CD8-positive, alpha-beta memory T cell (primary cell): ENCODE results near the gene LCN15. TPM values are rescaled to one million over a fixed set of nuclear protein-coding genes. Genes with fewer than 3 reads are reported as not detected.
"Not testable (repeated sequence)": the region's sequence is repeated elsewhere in the genome, so short reads cannot be mapped to it uniquely, and the experiment has no call there.

Source experiments
- CTCF ChIA-PET: fragments of 350-600 bp; sonication (Branson Sonifier 250); formaldehyde crosslinking; loops from one replicate; lab custom pipeline; 2021; ENCODE audit warnings: antibody characterized with exemption; lab: Charles Lee
- POLR2A ChIA-PET: fragments of 350-600 bp; sonication (Branson Sonifier 250); formaldehyde crosslinking; loops from one replicate; lab custom pipeline; 2021; ENCODE audit warnings: antibody characterized with exemption; lab: Charles Lee
- DNase-seq, 5 donors: peaks; one replicate each; pipeline versions ENCODE4 v3.0.0 to v3.0.0-alpha.2; 2020 to 2022; ENCODE audit warnings: mixed read lengths in 1 of 5
- H3K27ac ChIP-seq: one replicate; pipeline ENCODE4 v1.7.0; 2013; ENCODE audit warnings: low read depth, mild to moderate bottlenecking, low read length, moderate library complexity
- H3K27me3 ChIP-seq: 2 replicates; pipeline ENCODE4 v1.7.0; 2013; ENCODE audit warnings: low read length, mild to moderate bottlenecking; ENCODE audit not compliant: insufficient read depth, poor library complexity, severe bottlenecking
- H3K36me3 ChIP-seq: 2 replicates; pipeline ENCODE4 v1.7.0; 2013; ENCODE audit warnings: mild to moderate bottlenecking, low read length, moderate library complexity; ENCODE audit not compliant: insufficient read depth
- H3K4me1 ChIP-seq: 2 replicates; pipeline ENCODE4 v1.7.0; 2013; ENCODE audit warnings: mild to moderate bottlenecking, low read length, moderate library complexity; ENCODE audit not compliant: insufficient read depth
- H3K4me3 ChIP-seq: 2 replicates; pipeline ENCODE4 v1.7.0; 2013; ENCODE audit warnings: mild to moderate bottlenecking, low read length
- H3K9me3 ChIP-seq: 2 replicates; pipeline ENCODE4 v1.7.0; 2013; ENCODE audit warnings: mild to moderate bottlenecking, low read length
- H3K27ac Mint-ChIP-seq, 8 donors: one replicate each; pipeline ENCODE4 v1.8.0; 2020 to 2021; ENCODE audit warnings: mixed read lengths in 8 of 8, mild to moderate bottlenecking in 6 of 8, inconsistent platforms in 3 of 8, moderate library complexity in 3 of 8
- H3K27me3 Mint-ChIP-seq, 2 donors: one replicate each; pipeline ENCODE4 v1.8.0; 2020 to 2021; ENCODE audit warnings: mixed read lengths in 2 of 2, mild to moderate bottlenecking in 1 of 2, moderate library complexity in 1 of 2
- H3K36me3 Mint-ChIP-seq, 3 donors: one replicate each; pipeline ENCODE4 v1.8.0; 2020 to 2021; ENCODE audit warnings: mixed read lengths in 3 of 3, inconsistent platforms in 1 of 3, mild to moderate bottlenecking in 1 of 3
- H3K4me1 Mint-ChIP-seq, 3 donors: one replicate each; pipeline ENCODE4 v1.8.0; 2020 to 2021; ENCODE audit warnings: mixed read lengths in 3 of 3, inconsistent platforms in 1 of 3, mild to moderate bottlenecking in 1 of 3
- H3K4me3 Mint-ChIP-seq, 7 donors: one replicate each; pipeline ENCODE4 v1.8.0; 2020 to 2021; ENCODE audit warnings: mixed read lengths in 7 of 7, mild to moderate bottlenecking in 6 of 7, moderate library complexity in 4 of 7, inconsistent platforms in 2 of 7
- H3K9me3 Mint-ChIP-seq, 5 donors: one replicate each; pipeline ENCODE4 v1.8.0; 2020 to 2022; ENCODE audit warnings: mixed read lengths in 5 of 5, mild to moderate bottlenecking in 3 of 5, moderate library complexity in 2 of 5, inconsistent platforms in 1 of 5
- polyA plus RNA-seq: library from polyadenylated mRNA; unstranded; fragments of 300-500 nt; fragmentation: Illumina TruSeq; gene quantifications from one replicate; pipeline ENCODE4 v1.2.3, GENCODE V29; 2021
- total RNA-seq, 2 experiments: library from RNA; stranded (reverse); gene quantifications; one replicate each; pipeline ENCODE4 v1.2.3, GENCODE V29; 2021

Gene LCN15
- total and polyA plus RNA-seq, 3 experiments from 2014 or later = not detected

GRCh38 chr9:136769710-136770191 is 5.4 kb upstream of the LCN15 start:
- H3K4me3 ChIP-seq = no peak overlapping the region
- POLR2A ChIA-PET = no interaction called here
- Mint-ChIP-seq H3K4me1 (peaks cover 5 to 14% (median 13%) of the 10 kb centered on the region in 3 donors), H3K27ac (no peak overlapping the region), H3K4me3 (no peak overlapping the region), H3K36me3 (peaks cover 0 to 5% (median 0%) of the 10 kb centered on the region in 3 donors), H3K9me3 (peaks cover 0 to 10% (median 6%) of the 10 kb centered on the region in 5 donors), H3K27me3 (peaks cover 9 to 13% of the 10 kb centered on the region in 2 donors)
- H3K4me1 ChIP-seq = no peaks in the 10 kb centered on the region
- CTCF ChIA-PET = interaction anchor here (4.5 kb wide), 1 partner anchor 8 kb away, joined by 13 read pairs; no protein-coding TSS in a partner anchor
- DNase-seq = peak in 4 of 5 donors; percentile 21 to 27 (median 24)
- peaks cover 5% of the 10 kb centered on the region for H3K9me3 ChIP-seq
- no peak overlapping the region for H3K27ac ChIP-seq
- H3K36me3 ChIP-seq = no peaks in the 10 kb centered on the region
- no peaks in the 10 kb centered on the region for H3K27me3 ChIP-seq

GRCh38 chr9:136766410-136767120 is 2.2 kb upstream of the LCN15 start:
- CTCF ChIA-PET = interaction anchor here (0.7 to 4.5 kb wide), 5 partner anchors 11 to 301 kb away, joined by 3 to 13 read pairs (median 3); partner anchors contain the start of gene RABL6
- H3K27me3 ChIP-seq, H3K4me1 ChIP-seq, H3K36me3 ChIP-seq, H3K27ac ChIP-seq, POLR2A ChIA-PET, H3K36me3 Mint-ChIP-seq, H3K9me3 ChIP-seq, H3K9me3 Mint-ChIP-seq, H3K4me3 ChIP-seq: not testable (repeated sequence)
- Mint-ChIP-seq H3K27me3 (peaks cover 8 to 13% of the 10 kb centered on the region in 2 donors), H3K4me1 (peaks cover 5 to 14% (median 13%) of the 10 kb centered on the region in 3 donors), H3K27ac (peak overlapping the region in 6 of 8 donors; percentile 24 to 93 (median 80)), H3K4me3 (peak overlapping the region in 5 of 7 donors; percentile 4 to 71 (median 36))
- DNase-seq = peak in 2 of 5 donors; percentile 35 to 70

GRCh38 chr9:136765745-136766409 is 1.6 kb upstream of the LCN15 start:
- H3K9me3 ChIP-seq, H3K4me1 ChIP-seq, POLR2A ChIA-PET, H3K36me3 ChIP-seq, H3K27me3 ChIP-seq, H3K27ac ChIP-seq, H3K4me3 ChIP-seq, DNase-seq, H3K36me3 Mint-ChIP-seq, H3K9me3 Mint-ChIP-seq: not testable (repeated sequence)
- Mint-ChIP-seq H3K27me3 (peaks cover 10 to 15% of the 10 kb centered on the region in 2 donors), H3K4me1 (peaks cover 5 to 14% (median 13%) of the 10 kb centered on the region in 3 donors), H3K4me3 (peak overlapping the region in 3 of 7 donors; percentile 14 to 65 (median 41)), H3K27ac (peak overlapping the region in 3 of 8 donors; percentile 28 to 72 (median 52))
- CTCF ChIA-PET = interaction anchor here (0.7 to 4.5 kb wide), 5 partner anchors 12 to 302 kb away, joined by 3 to 13 read pairs (median 3); partner anchors contain the start of gene RABL6

GRCh38 chr9:136765041-136765440 is 723 bp upstream of the LCN15 start:
- H3K27me3 ChIP-seq = no peaks in the 10 kb centered on the region

GRCh38 chr9:136763649-136764035 is 676 bp downstream of the LCN15 start:
- H3K4me3 ChIP-seq = no peak overlapping the region
- Mint-ChIP-seq H3K9me3 (no peaks in the 10 kb centered on the region), H3K4me3 (no peak overlapping the region), H3K4me1 (peaks cover 5 to 14% (median 10%) of the 10 kb centered on the region in 3 donors), H3K27ac (no peak overlapping the region), H3K27me3 (peaks cover 14 to 26% of the 10 kb centered on the region in 2 donors), H3K36me3 (no peaks in the 10 kb centered on the region)
- POLR2A ChIA-PET = no interaction called here
- no peaks in the 10 kb centered on the region for H3K27me3 ChIP-seq
- H3K9me3 ChIP-seq = no peaks in the 10 kb centered on the region
- no peaks in the 10 kb centered on the region for H3K4me1 ChIP-seq
- no peak overlapping the region for H3K27ac ChIP-seq
- CTCF ChIA-PET = no interaction called here
- H3K36me3 ChIP-seq = no peaks in the 10 kb centered on the region
- DNase-seq = peak in 1 of 5 donors; percentile 39

More at GRCh38 chr9:136765041-136765440, 723 bp upstream of the LCN15 start:
- Mint-ChIP-seq H3K4me1 (peaks cover 5 to 14% (median 13%) of the 10 kb centered on the region in 3 donors), H3K27ac (no peak overlapping the region), H3K36me3 (no peaks in the 10 kb centered on the region), H3K27me3 (peaks cover 12 to 20% of the 10 kb centered on the region in 2 donors), H3K4me3 (no peak overlapping the region), H3K9me3 (no peaks in the 10 kb centered on the region)
- H3K4me1 ChIP-seq = no peaks in the 10 kb centered on the region
- H3K4me3 ChIP-seq = no peak overlapping the region
- no peak overlapping the region for H3K27ac ChIP-seq
- no peak for DNase-seq
- ChIA-PET CTCF (no interaction called here), POLR2A (no interaction called here)
- H3K36me3 ChIP-seq = no peaks in the 10 kb centered on the region
- no peaks in the 10 kb centered on the region for H3K9me3 ChIP-seq

- Mint-ChIP-seq H3K27ac (no peak overlapping the region), H3K4me3 (no peak overlapping the region), H3K9me3 (no peaks in the 10 kb centered on the region), H3K4me1 (peaks cover 5 to 14% (median 10%) of the 10 kb centered on the region in 3 donors), H3K36me3 (no peaks in the 10 kb centered on the region), H3K27me3 (peaks cover 12 to 25% of the 10 kb centered on the region in 2 donors)
- Histone ChIP-seq H3K36me3 (no peaks in the 10 kb centered on the region), H3K27ac (no peak overlapping the region), H3K27me3 (no peaks in the 10 kb centered on the region), H3K4me3 (no peak overlapping the region), H3K4me1 (no peaks in the 10 kb centered on the region), H3K9me3 (no peaks in the 10 kb centered on the region)
- ChIA-PET POLR2A (no interaction called here), CTCF (no interaction called here)
- DNase-seq = peak in 4 of 5 donors; percentile 14 to 45 (median 18)
These were observed 1.2 kb downstream of the LCN15 start for GRCh38 chr9:136762915-136763648.

GRCh38 chr9:136762221-136762691 is 2.1 kb downstream of the LCN15 start:
- H3K9me3 Mint-ChIP-seq = no peaks in the 10 kb centered on the region
- ChIA-PET POLR2A (no interaction called here), CTCF (no interaction called here)
- H3K4me1 Mint-ChIP-seq = peaks cover 5 to 14% (median 10%) of the 10 kb centered on the region in 3 donors
- Histone ChIP-seq H3K4me3 (no peak overlapping the region), H3K9me3 (no peaks in the 10 kb centered on the region), H3K27me3 (no peaks in the 10 kb centered on the region), H3K27ac (no peak overlapping the region), H3K4me1 (no peaks in the 10 kb centered on the region), H3K36me3 (no peaks in the 10 kb centered on the region)
- peaks cover 7 to 20% of the 10 kb centered on the region in 2 donors for H3K27me3 Mint-ChIP-seq
- peak in 1 of 5 donors; percentile 12 for DNase-seq
- H3K4me3 Mint-ChIP-seq = no peak overlapping the region
- H3K27ac Mint-ChIP-seq = no peak overlapping the region
- H3K36me3 Mint-ChIP-seq = no peaks in the 10 kb centered on the region
